HG02852 (cell line): ENCODE data around the gene AKAP10.
"Not testable (repeated sequence)": the region's sequence is repeated elsewhere in the genome, so short reads cannot be mapped to it uniquely, and the experiment has no call there.

Source experiments
- ATAC-seq: cut with Tn5 transposase; IDR thresholded peaks from one replicate; pipeline ENCODE4 v1.9.1; 2021; ENCODE audit warnings: mild to moderate bottlenecking, moderate library complexity; ENCODE audit not compliant: unreplicated experiment

The AKAP10 gene, protein sequence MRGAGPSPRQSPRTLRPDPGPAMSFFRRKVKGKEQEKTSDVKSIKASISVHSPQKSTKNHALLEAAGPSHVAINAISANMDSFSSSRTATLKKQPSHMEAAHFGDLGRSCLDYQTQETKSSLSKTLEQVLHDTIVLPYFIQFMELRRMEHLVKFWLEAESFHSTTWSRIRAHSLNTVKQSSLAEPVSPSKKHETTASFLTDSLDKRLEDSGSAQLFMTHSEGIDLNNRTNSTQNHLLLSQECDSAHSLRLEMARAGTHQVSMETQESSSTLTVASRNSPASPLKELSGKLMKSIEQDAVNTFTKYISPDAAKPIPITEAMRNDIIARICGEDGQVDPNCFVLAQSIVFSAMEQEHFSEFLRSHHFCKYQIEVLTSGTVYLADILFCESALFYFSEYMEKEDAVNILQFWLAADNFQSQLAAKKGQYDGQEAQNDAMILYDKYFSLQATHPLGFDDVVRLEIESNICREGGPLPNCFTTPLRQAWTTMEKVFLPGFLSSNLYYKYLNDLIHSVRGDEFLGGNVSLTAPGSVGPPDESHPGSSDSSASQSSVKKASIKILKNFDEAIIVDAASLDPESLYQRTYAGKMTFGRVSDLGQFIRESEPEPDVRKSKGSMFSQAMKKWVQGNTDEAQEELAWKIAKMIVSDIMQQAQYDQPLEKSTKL

DNA sequence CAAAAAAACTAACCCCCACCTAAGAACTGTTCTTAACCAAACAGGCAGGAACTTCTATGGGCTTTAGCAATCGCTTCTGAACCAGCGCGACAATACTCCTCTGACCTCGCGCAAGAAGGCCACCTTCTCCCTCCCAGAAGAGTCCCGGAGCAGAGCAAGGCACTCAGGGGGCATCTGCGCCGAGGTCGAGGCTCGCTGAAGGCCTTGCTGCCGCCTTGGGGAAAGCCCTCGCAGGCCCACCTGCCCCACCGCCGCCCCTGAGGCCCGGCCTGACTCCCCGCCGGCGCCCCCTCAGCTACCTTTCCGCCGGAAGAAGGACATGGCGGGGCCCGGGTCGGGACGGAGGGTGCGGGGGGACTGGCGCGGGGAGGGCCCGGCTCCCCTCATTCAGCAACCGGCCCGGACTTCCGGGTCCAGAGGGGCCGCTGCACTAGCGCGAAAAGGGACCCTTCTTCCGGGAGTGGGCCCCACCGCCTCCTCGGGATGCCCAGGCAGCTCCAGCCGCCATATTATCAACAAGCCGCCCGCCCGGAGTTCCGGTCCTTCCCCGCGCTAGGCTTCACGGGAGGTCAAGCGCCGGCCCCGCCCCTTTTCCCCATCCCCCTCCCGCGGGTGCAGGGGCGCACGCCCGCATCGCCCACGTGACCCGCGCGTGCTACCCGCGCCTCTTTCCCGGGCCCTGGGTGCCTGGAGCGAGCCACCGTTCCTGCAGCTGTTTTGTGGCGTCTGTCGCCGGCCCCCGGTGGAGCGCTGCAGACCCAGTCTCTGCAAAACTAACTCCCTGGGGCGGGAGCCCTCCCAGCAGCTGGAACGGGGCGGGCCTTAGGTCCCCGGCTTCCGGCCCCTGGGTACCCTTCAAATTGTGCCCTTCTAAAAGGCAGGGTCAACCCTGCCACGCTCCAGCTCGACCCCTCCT lies at the start of gene AKAP10:
Gene AKAP10 (minus strand): TSS at position 536 of the 916 bp plus-strand sequence. CDS start 149 bp downstream, at position 387.
- ATAC-seq, result peak; percentile 83

DNA sequence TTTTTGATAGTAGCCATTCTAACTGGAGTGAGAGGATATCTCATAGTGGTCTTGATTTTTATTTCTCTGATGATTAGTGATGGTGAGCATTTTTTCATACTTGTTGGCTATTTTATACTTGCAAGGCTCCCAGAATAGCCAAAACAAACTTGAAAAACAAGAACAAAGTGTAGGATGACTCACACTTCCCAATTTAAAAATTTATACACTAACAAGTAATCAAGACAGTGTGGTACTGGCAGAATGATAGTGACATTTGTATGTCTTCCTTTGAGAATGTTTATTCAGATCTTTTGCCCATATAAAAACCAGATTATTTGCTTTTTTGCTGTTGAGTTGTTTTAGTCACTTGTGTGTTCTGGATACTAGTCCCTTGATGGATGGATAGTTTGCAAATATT lies 49.3 kb upstream of the AKAP10 start:
- ATAC-seq, result no peak

DNA sequence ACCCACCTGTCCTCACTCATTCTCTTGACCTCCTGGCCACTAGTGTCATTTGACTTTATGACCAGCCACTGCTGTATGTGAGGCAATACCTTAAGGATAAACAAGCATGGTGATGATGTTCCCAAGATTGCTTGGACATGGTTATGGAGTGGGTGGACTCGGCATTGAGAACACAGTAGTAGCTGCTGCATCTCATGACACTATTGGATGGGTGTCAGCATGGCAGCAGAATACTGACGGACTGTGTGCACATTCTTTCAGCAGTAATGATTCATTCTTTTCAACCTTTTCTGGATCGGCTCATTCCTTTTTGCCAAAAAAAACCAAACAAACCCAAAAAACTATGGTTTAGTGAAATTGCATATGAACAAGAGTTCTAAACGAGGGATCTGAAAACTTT lies 45.1 kb upstream of the AKAP10 start:
- no peak for ATAC-seq

DNA sequence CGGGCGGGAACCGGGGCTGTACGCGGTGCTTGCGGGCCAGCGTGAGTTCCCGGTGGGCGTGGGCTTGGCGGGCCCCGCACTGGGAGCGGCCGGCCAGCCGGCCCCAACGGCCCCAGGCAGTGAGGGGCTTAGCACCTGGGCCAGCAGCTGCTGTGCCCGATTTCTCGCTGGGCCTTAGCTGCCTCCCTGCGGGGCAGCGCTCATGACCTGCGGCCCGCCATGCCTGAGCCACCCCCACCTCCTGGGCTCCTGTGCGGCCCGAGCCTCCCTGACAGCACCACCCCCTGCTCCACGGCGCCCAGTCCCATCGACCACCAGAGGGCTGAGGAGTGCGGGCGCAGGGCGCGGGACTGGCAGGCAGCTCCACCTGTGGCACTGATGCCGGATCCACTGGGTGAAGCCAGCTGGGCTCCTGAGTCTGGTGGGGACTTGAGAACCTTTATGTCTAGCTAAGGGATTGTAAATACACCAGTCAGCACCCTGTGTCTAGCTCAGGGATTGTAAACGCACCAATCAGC lies 38.9 kb upstream of the AKAP10 start:
- not testable (repeated sequence) for ATAC-seq

DNA sequence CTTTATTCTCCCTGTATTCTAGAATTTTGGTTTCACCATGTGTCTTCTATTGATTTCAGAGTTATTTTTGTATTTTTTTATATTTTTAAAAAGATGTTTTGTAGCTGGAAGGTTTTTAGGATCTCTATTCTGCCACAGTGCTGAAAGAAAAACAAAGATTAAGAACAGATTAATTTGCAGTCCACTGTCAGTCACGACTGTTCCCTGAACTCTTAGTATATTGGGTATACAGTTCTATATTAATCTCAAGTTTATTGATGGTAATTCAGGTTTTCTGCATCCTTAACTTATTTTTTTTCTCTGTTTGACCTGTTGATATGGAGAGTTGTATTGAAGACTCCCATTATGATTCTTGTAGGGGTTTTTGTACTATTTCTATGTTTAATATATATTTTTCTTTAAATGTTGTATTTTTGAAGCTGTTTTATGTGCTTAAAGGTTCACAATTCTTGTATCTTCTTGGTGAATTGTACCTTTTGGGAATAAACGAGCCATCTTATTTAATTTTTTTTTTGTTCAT lies 34.4 kb upstream of the AKAP10 start:
- ATAC-seq, result no peak

DNA sequence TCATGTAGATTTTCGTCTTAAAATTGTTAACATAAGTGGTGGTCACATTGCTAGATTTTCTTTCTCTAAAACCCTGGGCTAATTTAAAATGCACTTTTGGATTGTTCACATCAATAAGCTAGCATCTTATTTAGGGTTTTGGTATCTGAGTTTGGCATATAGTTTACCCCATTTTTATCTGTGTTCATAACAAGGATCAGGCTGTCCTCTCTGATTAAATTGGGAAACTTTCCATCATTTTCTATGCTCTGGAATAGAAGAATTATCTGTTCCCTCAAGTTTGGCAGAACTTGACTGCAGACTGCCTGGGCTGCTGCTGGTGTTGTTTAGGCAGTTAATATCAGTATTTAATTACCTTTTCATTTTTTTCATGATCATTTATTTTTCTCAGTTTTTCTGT lies 33.3 kb upstream of the AKAP10 start:
- no peak for ATAC-seq

DNA sequence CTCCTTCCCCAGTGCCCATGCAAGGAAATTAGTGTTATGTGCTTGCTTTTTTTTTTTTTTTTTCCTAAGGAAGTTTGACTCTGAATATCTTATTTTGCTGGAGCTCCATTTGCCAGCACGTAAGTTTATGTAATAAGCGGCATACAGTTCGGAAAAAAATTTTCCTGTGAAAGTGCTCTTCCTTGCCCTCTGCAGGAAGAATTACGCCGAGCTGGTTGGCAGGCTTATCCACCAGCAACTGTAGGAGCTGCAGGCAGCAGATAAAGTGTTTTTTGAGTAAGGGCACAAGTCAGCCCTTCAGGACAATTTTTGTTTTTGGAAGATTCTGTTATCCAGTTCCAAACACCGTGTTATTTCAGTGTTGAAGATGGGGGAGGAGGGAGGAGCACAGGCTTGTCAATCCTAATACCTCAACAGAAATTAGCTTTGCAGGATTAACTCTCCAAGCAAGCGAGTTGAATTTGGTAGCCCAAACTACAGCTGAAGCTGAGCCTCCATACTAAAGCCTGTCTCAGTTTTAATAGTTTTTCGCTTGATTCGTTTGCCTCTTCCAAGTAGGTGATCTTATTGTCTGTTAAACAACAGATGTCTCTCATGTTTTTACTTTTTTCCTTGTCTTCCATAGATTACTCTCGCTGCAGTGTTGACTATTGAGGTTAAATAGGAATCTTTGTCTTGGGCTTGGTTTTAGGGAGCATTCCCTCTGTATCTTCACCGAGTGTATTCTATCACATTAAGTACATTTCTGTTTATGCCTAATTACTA lies 32.7 kb upstream of the AKAP10 start:
- ATAC-seq, result no peak

DNA sequence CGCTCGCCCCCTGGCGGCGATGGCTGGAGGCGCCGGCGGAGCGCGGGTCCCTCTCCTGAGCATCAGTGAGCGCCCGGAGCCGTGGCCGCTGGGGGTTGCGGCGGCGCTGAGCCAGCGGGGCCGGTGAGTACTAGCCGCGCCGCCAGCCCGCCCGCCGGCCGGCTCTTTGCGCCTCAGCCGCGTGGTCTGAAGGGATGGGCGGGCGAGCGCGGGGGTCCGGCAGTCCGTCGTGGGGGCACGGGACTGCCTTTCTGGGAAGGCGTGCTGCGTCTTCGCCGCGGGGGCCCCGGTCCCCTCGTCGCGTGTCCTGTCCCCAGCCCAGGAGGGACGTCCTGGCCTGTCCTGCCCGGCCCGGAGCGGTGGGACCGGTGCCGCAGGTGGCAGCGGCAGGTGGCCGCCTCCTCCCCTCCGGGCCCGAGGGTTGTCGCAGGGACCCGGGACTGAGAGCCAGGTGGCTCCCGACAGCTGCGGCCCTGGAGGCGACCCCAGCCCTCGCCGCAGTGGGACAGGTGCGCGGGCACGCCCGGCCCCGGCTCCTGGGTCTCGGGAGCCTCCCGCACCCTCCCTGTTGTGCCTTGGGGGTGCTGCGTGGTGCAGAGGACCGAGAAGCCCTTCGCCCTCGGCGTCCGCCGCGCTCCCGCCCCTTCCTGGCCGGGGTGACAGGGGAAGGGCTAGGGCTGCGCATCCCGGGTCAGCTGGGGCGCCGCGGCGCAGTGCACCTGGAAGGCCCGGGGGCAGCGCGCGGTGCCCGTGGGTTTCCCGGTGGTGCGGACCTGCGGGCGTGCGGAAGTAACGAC lies 31.9 kb upstream of the AKAP10 start, which contains the start of gene SPECC1:
Gene SPECC1 (plus strand): TSS at position 58 of the 797 bp plus-strand sequence. CDS start 87,293 bp downstream, outside the sequence.
- ATAC-seq, result peak; percentile 94

DNA sequence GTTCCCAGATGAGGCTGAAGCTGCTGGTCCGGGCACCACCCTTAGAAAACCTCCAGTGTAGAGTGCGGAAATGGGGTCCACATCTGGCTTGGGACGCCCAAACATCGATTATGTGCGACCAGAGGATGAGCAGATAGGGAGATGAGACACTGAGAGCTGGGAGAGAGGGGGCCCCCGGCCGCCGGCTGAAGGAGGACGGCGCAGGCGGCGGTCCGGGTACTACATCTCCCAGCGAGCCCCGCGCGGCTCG lies 31.3 kb upstream of the AKAP10 start:
- ATAC-seq, result no peak

DNA sequence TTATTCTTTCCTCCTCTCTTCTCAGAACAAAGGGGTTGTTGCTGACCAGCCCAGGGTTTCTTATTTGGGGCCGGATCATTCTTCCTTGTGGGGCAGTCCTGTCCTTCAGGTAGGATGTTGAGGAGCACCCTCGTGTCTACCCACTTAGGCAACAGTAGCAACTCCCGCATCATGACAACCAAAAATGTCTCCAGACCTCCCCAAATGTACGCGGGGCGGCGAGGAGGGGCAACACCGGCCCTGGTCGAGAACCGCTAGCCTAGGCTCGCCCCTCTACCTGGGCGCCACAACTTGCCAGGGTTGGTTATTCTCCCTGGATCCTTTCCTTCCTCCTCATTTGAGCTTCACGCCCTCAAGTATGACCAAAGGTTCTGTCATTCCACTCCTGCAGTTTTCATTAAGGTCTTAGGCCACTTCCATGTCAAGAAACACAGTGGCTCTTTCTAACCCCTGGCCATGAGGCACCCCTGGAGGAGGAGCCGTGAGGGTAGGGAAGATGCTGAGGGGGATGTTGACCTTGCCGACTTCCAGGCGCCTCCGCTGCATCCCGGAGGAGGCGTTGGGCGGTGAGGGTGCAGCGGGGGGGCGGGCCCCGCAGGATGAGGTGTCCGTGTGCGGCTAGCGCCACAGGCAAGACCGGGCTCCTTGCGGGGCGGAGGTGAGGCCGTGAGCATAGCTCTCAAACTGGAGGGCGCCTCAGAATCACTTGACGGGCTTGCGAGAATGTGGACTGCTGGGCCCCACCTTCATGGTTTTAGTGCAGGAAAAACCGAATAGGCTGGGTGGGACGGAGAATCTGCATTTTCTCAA lies 30.8 kb upstream of the AKAP10 start:
- ATAC-seq, result peak; percentile 8

DNA sequence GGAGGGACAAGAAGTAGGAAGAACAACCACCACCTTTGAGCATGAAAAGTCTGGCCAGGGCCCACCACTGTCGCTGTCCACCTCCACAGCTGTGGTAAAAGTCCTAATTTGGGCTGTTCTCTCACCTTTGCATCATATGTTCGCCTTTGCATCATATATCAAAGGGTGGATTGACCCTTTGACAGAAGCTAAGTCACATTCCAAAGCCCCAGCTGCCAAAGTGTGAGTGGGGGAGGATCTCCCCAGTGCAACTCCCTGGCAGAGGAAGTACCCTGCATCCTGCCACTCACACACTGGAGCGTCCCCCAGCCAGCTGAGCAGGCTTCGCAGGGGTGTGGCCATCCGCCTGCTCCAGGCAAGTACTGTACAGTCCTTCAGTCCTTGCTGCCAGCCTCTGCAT lies 18.9 kb upstream of the AKAP10 start:
- no peak for ATAC-seq

DNA sequence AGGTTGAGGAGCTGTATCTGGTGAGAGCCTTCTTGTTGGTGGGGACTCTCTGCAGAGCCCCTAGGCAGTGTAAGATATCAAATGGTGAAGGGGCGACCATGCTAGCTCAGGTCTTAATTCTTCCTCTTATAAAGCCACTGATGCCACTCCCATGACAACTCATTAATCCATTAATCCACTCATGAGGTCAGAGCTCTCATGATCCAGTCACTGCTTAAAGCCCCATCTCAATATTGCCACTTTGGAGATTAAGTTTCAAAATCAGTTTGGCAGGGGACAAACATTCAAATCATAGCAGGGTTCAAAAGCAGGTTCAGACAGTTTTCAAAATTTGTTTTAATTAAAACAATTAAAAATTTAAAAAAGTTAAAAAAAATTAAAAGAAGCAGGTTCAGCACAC lies 18.5 kb upstream of the AKAP10 start:
- no peak for ATAC-seq

DNA sequence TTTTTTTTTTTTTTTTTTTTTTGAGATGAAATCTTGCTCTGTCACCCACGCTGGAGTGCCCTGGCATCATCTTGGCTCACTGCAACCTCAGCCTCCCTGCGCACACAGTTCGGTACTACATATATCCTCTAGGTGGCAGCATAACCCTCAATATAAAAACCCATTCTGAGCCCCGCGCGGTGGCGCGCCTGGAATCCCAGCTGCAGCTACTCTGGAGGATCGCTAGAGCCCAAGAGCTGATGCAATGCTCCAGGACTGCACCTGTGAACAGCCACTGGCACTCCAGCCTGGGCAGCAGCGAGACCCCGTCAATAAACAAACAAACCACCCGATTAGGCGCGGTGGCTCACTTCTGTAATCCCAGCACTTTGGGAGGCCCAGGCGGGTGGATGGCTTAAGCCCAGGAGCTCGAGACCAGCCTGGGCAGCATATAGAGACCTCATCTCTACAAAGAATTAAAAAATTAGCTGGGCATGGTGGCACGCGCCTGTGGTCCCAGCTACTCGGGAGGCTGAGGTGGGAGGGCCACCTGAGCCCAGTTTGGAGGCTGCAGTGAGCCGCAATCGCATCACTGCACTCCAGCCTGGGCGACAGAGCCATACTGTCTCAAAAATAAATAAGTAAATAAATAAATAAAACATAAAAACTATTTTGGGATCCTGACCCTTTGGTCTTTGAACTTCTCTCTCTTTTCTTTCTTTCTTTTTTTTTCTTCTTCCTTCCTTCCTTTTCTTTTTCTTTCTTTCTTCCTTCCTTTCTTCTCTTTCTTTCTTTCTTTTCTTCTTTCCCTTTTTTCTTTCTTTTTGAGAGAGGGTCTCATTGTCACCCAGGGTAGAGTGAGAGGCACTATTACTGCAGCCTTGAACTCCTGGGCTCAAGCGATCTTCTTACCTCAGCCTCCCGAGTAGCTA lies 15.4 kb upstream of the AKAP10 start:
- peak; percentile 84 for ATAC-seq

DNA sequence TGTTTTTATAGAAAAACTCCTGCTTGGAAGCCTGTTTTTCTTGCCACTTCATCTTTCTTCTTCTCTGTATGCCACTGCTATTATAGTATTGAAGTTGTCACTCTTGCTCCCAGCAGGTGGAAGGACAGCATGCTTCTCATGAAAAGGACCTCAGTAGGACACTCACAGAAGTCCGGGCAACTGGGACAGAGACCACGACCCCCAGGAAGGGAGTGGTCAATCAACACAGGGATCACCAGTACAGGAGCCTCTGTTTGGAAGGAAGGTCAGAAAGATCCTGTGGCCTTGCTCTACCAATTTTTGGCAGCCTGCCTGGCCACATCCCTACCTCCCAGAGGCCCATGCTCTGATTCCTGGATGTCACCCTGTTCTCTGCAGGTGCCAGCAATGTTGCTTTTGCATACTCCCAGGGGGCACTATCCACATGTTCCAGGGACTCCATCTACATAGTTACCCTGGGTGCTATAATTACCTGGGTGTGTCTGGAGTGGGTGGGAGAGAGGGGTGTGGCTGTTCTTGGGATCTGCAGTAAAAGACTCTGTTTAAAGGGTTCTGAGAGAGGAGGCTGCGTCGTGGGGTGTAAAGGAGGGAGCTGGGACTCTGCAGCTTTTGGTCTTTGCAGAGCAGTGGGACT lies 13.7 kb upstream of the AKAP10 start:
- ATAC-seq, result no peak

DNA sequence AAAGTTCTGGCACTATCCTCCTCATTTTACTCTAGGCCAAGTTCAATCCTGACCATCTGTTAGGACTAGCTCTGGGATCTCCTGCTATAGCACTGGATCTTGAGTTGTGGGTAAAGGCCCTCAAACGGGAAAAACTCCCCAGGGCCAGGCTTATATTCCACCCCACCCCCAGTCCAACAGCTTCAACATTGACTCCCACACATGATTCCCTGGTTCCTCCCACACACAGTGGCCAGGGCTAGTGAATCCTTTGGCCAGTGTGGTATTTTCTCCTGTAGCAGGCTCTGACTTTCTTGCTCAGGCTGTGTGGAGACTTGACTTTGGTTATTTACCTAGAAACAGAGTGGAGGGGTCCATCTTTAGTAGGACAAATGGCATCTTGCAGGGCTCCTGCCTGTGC lies 10.3 kb upstream of the AKAP10 start:
- no peak for ATAC-seq

DNA sequence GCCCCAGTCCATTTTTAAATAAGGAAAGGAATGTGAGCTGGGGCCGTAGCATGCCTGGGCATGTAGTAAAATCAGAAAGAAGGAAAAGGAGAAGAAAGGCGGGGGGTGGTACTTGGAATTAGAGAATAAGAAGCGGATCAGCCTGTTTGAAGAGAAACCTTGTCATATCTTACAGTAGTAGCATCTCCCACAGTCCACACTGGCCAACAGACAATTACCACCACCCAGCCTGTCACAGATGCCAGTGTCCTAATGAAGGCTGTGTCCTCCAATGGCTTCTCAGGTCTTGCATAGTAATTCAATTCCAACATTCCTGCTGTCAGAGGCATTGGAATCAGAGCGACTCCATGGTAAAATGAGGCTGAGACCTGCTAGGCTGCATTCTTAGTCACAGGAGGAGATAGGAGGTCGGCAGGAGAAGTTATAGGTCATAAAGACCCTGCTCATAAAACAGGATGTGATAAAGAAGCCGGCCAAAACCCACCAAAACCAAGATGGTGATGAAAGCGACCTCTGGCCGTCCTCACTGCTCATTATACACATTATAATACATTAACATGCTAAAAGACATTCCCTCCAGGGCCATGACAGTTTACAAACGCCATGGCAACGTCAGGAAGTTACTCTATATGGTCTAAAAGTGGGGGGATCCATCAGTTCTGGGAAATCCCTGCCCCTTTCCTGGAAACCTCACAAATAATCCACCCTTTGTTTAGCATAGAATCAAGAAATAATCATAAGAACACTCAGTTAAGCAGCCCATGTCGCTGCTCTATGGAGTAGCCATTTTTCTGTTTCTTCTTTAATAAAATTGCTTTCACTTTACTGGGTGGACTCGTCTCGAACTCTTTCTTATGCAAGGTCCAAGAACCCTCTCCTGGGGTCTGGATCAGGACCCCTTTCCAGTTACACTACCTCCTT lies 9.6 kb upstream of the AKAP10 start:
- ATAC-seq, result no peak
